Measurements from ENCODE around the gene ABCD2.
"Not testable (repeated sequence)": the region's sequence is repeated elsewhere in the genome, so short reads cannot be mapped to it uniquely, and the experiment has no call there.

ABCD2 gene

DNA sequence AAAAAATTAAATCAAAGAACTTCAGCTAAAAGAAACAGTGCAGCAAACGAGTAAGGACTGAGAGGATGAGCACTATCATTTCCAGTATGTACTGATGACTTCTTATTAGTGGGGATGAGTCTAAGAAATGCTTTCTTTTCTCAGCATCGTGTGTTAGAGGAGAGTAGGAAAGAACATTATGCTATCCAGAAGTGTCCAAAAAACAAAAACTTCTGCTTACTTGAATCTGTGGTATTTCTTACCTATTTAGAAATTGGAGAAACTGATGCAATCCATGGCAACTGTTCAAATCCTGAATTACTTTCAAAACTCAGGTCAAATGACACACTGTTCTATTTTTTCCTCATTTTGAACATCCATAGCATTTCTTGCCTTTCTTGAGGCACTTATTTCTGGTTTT is 23.7 kb downstream of the ABCD2 start:
- Mint-ChIP-seq H3K9me3 (no peaks in the 10 kb centered on the region), H3K4me1 (peaks cover 17% of the 10 kb centered on the region), H3K4me3 (peak overlapping the region; percentile 42 to 54), H3K27me3 (no peaks in the 10 kb centered on the region), H3K27ac (peak overlapping the region; percentile 96 to 97)
- ATAC-seq (peak; percentile 78), DNase-seq (no peak)

DNA sequence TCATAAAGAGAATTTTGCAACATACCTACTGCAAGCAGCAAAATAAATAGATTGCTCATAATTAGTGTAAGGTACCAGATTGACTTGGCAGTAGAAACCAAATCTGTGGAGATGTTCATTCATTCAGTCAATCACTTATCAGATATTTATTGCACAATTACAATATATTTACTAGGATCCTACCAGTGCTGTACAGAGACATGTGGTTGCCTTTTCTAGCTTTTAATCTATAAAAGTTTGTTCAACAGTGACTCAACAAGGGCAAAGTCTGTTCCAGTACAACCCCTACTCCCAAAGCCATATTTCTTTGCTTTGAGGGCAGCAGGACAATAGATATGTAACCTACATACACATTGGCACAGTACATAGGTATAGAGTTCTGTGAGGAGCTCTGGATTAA is 27.3 kb downstream of the ABCD2 start:
- DNase-seq, result no peak
- Mint-ChIP-seq H3K27ac (no peak overlapping the region), H3K9me3 (no peaks in the 10 kb centered on the region), H3K27me3 (no peaks in the 10 kb centered on the region), H3K4me3 (no peak overlapping the region), H3K4me1 (peaks cover 14% of the 10 kb centered on the region)
- ATAC-seq, result peak; percentile 40

DNA sequence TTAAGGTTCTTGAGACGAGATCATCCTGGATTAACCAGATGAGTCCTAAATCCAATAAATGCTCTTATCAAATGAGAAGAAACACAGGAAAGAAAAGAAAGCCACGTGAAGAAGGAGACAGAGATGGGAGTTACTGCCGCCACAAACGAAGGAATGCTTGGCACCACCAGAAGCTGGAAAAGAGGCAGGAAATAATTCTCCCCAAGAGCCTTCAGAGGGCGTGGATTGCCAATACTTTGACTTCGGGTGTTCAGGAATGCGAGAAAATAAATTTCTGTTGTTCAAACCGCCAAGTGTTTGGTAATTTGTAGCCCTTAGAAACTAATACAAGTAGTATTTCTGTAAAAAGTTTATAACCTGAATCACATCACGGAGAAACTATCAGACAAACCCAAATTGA is 31.3 kb downstream of the ABCD2 start:
- Mint-ChIP-seq H3K4me3 (no peak overlapping the region), H3K9me3 (no peaks in the 10 kb centered on the region), H3K27ac (no peak overlapping the region), H3K27me3 (no peaks in the 10 kb centered on the region), H3K4me1 (peaks cover 7% of the 10 kb centered on the region)
- ATAC-seq, result no peak
- no peak for DNase-seq

DNA sequence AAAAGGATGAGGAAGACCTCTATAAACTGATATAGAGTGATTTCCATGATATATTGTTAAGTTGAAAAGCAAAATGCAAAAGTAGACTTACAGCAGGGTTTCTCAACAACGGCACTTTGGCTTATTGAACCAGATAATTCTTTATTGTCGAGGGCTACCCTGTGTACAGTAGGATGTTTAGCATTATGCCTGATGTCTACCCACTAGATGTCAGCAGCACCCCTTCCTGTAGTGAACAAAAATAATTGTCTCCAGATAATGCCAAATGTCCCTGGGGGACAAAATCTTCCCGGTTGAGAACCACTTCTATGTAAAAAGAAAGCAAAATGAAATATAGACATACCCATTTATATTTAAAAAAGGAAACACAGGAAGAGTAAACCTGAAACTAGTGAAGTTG is 32.4 kb downstream of the ABCD2 start:
- DNase-seq (no peak), ATAC-seq (peak; percentile 70)
- peak overlapping the region in 1 of 2 donors; percentile 6 for H3K27ac Mint-ChIP-seq

DNA sequence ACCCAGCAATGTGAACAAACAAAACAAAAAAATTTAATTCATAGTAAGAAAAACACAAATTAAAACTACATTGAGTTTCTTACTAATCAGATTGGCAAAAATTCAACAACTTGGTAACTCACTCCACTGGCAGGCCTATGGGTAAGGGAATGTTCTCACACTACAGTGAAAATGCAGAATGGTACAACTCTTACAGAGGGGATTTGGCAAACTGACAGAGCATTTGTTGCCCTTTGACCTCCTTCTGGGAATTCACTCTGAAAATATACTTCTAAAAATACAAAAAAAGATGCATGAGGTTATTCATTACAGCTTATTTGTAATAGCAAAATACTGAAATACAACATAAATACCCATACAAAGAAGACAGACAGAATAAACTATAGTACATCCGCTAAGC is 32.8 kb downstream of the ABCD2 start:
- H3K4me1 Mint-ChIP-seq, result peaks cover 7% of the 10 kb centered on the region
- no peak for DNase-seq
- H3K4me3 Mint-ChIP-seq, result no peak overlapping the region
- ATAC-seq, result no peak
- H3K27me3 Mint-ChIP-seq, result no peaks in the 10 kb centered on the region
- peak overlapping the region in 1 of 2 donors; percentile 54 for H3K27ac Mint-ChIP-seq
- H3K9me3 Mint-ChIP-seq, result no peaks in the 10 kb centered on the region

More for the DNA sequence above, 32.4 kb downstream of the ABCD2 start:
- peaks cover 7% of the 10 kb centered on the region for H3K4me1 Mint-ChIP-seq
- H3K4me3 Mint-ChIP-seq, result no peak overlapping the region
- H3K9me3 Mint-ChIP-seq, result no peaks in the 10 kb centered on the region
- no peaks in the 10 kb centered on the region for H3K27me3 Mint-ChIP-seq

DNA sequence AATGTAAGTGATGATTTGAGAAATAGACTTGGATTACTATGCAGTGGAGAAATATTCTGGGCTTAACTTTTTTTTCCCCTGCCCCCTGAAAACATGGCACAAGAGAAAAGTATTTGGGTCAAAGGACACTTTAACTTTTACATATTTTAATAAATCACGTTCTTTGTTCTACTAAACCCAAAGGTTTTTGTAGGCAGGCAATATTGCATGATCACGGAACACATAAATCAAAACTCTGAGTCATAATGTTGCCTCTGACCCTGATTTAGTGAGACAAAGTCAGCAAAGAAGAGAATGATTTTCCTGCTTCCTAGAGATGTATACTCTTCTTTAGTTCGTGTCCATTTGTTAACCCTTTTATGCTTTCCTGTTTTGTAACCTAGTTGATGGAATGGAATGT is 38.0 kb downstream of the ABCD2 start:
- no peak for DNase-seq
- no peaks in the 10 kb centered on the region for H3K27me3 Mint-ChIP-seq
- no peak for ATAC-seq
- no peak overlapping the region for H3K27ac Mint-ChIP-seq
- no peaks in the 10 kb centered on the region for H3K9me3 Mint-ChIP-seq
- no peaks in the 10 kb centered on the region for H3K4me1 Mint-ChIP-seq
- no peak overlapping the region for H3K4me3 Mint-ChIP-seq

DNA sequence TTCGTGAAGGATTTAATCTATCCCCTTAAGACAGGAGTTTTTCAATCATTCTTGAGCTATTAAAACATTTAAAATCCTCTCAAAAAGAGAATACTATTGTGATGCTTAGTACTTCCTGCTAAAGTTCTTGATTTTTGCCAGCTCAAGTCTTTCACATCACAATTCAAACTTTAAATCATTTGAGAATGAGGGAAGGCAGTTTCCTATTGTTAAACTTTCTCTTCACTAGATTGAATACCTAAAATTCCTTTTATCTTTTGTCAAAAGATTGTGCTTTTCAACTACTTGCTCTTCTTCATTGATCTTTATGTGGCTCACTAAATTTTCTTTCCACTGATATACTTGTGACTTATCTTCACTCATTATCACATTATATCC is 44.1 kb downstream of the ABCD2 start:
- Mint-ChIP-seq H3K27me3 (no peaks in the 10 kb centered on the region), H3K9me3 (no peaks in the 10 kb centered on the region), H3K4me3 (no peak overlapping the region), H3K4me1 (peaks cover 14% of the 10 kb centered on the region), H3K27ac (no peak overlapping the region)
- ATAC-seq (no peak), DNase-seq (no peak)

DNA sequence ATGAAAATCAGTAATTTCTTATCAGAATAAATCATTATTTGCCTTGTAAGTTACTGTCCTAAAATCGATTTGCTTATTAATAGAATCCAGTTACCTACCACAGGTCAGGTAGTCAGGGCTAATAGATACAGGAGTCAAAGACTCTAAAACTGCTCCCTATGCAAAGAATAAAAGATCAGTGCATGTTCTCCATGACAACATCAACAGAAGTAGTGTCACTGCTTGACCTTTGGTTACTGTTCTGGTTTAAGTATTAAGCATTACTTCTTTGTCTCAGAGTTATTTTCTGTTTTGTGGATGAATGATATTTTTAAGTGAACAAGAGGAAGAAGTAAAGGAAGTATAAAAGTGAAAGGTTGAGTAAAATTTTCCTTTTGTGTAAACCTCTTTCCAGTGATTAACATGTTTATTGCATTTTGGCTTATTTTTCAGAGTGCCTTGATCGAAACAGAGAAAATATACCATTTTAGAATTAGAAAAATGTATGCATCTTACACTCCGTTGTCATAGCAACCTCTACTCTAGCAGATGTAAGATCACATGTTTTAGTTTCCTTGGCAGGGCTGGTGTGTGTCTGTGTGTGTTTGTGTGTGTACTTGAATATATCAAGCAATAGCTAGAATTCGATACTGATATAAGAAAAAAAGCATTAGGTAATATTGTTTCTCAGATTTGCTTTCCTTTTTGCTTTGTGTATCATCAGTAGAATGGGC is 44.7 kb downstream of the ABCD2 start:
- Mint-ChIP-seq H3K27ac (peak overlapping the region in 1 of 2 donors; percentile 90), H3K27me3 (no peaks in the 10 kb centered on the region), H3K4me3 (peak overlapping the region in 1 of 2 donors; percentile 35), H3K4me1 (peaks cover 14% of the 10 kb centered on the region), H3K9me3 (no peaks in the 10 kb centered on the region)
- ATAC-seq (no peak), DNase-seq (no peak)

DNA sequence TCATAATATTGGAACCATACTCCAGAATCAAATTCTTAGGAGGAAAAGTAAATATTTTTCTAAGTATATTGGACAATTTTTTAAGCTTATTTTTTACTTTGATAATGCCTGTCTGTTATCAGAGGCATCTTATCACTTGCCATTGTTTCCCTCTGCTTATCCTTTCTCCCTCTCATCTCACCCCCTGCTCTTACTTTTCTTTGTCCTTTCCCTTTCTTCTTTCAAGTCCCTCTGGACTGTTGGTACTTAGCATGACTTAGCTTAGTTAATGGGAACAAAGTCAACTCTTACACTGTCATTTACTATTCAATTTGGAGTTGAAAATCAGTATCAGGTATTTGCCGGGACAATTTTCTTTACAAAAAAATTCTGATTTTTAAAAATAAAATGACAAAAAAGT is 45.2 kb downstream of the ABCD2 start:
- no peaks in the 10 kb centered on the region for H3K27me3 Mint-ChIP-seq

DNA sequence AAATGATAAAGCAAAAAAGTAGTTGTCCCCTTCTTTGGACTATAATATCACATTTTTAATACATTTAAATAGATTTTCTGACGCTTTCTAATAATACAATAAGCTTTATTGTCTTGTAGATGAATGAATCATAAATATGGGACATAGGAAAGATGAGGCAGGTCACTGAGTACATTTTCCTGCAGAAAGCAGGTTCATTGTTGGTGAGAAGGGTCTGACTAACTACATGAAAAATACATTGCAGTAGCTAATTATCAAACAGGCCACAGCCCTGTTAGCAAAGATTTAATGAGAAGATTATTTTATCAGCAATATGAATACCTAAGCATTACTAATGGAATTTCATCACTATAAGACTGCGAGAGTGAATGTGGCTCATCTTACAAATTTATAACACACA is 45.6 kb downstream of the ABCD2 start:
- Mint-ChIP-seq H3K27ac (no peak overlapping the region), H3K27me3 (no peaks in the 10 kb centered on the region), H3K4me3 (no peak overlapping the region), H3K9me3 (no peaks in the 10 kb centered on the region), H3K4me1 (peaks cover 14% of the 10 kb centered on the region)
- ATAC-seq (no peak), DNase-seq (no peak)

More for the DNA sequence above, 45.2 kb downstream of the ABCD2 start:
- ATAC-seq (no peak), DNase-seq (no peak)
- no peaks in the 10 kb centered on the region for H3K9me3 Mint-ChIP-seq
- peaks cover 14% of the 10 kb centered on the region for H3K4me1 Mint-ChIP-seq
- no peak overlapping the region for H3K4me3 Mint-ChIP-seq
- no peak overlapping the region for H3K27ac Mint-ChIP-seq

DNA sequence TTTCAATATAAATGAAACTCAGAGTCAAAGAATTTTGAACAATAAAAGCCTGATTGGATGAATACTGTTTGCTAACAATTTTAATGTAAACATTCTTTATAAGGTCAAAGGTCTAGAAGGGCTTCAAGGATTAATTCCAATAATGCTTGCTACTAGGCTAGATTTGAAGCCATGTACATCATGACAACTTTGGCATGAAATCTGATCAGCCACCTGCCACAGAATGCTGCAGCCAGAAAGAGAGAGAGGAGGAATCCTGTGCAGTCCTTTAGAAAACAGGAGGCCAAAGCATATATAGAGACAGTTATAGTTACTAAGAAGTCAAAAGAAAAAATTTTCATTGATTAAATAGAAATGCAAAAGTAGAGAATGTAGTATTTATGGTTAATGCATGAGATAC is 47.1 kb downstream of the ABCD2 start:
- DNase-seq (no peak), ATAC-seq (no peak)
- Mint-ChIP-seq H3K27me3 (no peaks in the 10 kb centered on the region), H3K27ac (peak overlapping the region in 1 of 2 donors; percentile 15), H3K9me3 (peaks cover 5 to 7% of the 10 kb centered on the region in 2 donors), H3K4me1 (peaks cover 14% of the 10 kb centered on the region), H3K4me3 (no peak overlapping the region)

DNA sequence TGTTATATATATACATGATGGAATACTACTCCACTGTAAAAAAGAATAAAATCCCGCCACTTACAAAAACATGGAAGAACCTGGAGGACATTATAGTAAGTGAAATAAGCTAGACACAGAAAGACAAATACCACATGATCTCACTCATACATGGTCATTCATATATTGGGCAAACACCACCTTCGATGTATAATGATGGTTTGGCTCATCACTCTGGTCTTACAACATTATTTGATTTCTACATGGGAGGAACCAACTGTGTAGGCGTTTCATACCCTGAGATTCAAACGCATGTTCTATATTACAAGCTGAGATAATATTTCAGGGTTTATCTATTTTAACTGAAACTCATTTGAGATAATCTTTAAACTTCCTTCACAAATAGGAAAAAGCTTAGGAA is 48.3 kb downstream of the ABCD2 start:
- DNase-seq, result no peak
- no peak overlapping the region for H3K27ac Mint-ChIP-seq
- peaks cover 17 to 19% of the 10 kb centered on the region in 2 donors for H3K9me3 Mint-ChIP-seq
- peaks cover 14% of the 10 kb centered on the region for H3K4me1 Mint-ChIP-seq
- H3K4me3 Mint-ChIP-seq, result no peak overlapping the region
- ATAC-seq, result no peak
- H3K27me3 Mint-ChIP-seq, result no peaks in the 10 kb centered on the region

DNA sequence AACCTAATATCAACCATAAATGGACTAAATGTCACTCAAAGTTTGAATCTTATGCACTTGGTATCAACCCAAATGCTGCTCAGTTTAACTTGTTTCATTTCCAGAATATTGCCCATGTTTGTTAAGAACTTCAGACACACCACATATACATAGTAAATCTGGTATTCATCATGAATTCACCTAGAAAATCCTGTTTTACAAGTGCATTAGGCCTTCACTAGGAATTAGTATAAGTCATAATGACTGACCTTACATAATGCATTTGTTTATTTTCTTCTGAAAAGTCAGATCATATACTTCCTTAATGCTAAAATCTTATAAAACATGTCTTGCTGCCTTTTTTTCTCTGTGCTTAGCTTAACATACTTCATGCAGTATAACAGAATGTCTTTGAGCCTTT is 66.1 kb downstream of the ABCD2 start:
- Mint-ChIP-seq H3K4me3 (no peak overlapping the region), H3K4me1 (no peaks in the 10 kb centered on the region), H3K27ac (no peak overlapping the region), H3K27me3 (no peaks in the 10 kb centered on the region), H3K9me3 (peaks cover 2 to 19% of the 10 kb centered on the region in 2 donors)
- ATAC-seq, result no peak
- no peak for DNase-seq

DNA sequence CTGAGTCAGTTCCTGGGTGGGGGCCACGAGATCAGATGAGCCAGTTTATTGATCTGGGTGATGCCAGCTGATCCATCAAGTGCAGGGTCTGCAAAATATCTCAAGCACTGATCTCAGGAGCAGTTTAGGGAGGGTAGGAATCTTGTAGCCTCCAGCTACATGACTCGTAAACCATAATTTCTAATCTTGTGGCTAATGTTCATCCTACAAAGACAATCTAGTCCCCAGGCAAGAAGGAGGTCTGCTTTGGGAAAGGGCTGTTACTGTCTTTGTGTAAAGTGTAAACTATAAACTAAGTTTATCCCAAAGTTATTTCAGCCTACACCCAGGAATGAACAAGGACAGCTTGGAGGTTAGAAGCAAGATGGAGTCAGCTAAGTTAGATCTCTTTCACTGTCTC is 75.4 kb downstream of the ABCD2 start:
- H3K9me3 Mint-ChIP-seq, result not testable (repeated sequence)

DNA sequence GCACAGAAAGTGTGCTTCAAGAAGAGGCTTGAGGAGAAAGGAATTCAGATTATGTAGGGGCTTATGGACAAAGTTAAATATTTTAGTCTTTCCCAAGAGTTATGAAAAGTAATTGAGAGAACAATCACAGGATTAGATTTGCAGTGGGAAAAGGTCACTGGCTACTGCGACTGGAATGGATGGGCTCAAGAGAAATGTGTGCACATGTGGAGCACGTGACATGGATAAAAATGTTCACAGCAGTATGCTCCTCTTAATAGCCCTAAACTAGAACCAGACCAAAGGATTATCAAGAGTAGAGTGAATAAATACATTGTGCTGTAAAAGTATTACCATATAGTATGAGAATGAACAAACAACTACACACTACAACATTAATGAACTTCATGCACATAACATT is 78.1 kb downstream of the ABCD2 start:
- no peaks in the 10 kb centered on the region for H3K4me1 Mint-ChIP-seq
- H3K27me3 Mint-ChIP-seq, result no peaks in the 10 kb centered on the region
- ATAC-seq (no peak), DNase-seq (no peak)
- no peak overlapping the region for H3K27ac Mint-ChIP-seq
- no peaks in the 10 kb centered on the region for H3K9me3 Mint-ChIP-seq
- no peak overlapping the region for H3K4me3 Mint-ChIP-seq

More for the DNA sequence above, 75.4 kb downstream of the ABCD2 start:
- not testable (repeated sequence) for H3K4me1 Mint-ChIP-seq, ATAC-seq, H3K4me3 Mint-ChIP-seq, H3K27ac Mint-ChIP-seq, DNase-seq, H3K27me3 Mint-ChIP-seq

DNA sequence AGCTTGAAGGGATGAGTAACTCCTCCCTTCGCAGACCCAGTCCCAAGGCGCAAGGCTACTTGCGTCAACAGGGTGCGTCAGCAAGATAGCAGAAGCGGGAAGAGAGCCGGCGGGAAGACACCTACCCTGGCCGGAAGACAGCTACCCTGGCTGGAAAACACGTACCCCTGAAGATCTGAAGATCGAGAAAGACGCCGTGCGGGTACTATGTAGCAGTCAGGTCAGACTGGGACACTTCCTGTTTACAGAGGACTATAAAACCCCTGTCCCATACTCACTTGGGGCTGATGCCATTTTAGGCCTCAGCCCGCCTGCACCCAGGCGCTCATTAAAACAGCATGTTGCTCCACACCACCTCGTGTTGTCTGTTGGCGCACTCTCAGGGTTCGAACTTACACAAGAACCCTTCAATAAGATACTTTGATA is 80.9 kb downstream of the ABCD2 start:
- no peak overlapping the region for H3K4me3 Mint-ChIP-seq
- H3K27ac Mint-ChIP-seq, result no peak overlapping the region
- DNase-seq (no peak), ATAC-seq (no peak)
- peaks cover 6% of the 10 kb centered on the region for H3K4me1 Mint-ChIP-seq
- no peaks in the 10 kb centered on the region for H3K9me3 Mint-ChIP-seq
- H3K27me3 Mint-ChIP-seq, result no peaks in the 10 kb centered on the region

DNA sequence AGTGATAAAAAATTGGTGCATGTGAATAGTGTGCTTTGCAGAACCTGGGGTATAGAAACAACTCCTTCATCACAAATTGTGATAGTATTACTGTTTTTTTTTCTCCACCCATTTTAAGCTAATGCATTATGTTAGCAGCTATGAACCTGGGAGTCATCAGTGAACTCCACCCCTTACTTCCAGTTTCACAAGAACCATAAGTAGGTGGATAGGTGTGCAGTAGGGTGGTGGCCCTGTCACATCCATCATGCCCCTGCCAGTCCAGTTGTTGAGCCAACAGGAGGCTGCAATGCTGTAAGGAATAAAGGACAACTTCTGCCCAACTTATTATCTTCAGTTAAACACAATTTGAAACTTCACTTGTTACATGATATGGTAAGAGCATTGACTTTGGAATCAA is 85.7 kb downstream of the ABCD2 start:
- H3K4me3 Mint-ChIP-seq, result no peak overlapping the region
- H3K27me3 Mint-ChIP-seq, result no peaks in the 10 kb centered on the region
- ATAC-seq (no peak), DNase-seq (no peak)
- no peaks in the 10 kb centered on the region for H3K9me3 Mint-ChIP-seq
- H3K27ac Mint-ChIP-seq, result no peak overlapping the region
- H3K4me1 Mint-ChIP-seq, result peaks cover 6% of the 10 kb centered on the region
